ENCODE results near the gene ZNF333.

GRCh38 chr19:14695471-14695870 lies 5.6 kb downstream of the ZNF333 start:
- TF ChIP-seq, protein P1, sequence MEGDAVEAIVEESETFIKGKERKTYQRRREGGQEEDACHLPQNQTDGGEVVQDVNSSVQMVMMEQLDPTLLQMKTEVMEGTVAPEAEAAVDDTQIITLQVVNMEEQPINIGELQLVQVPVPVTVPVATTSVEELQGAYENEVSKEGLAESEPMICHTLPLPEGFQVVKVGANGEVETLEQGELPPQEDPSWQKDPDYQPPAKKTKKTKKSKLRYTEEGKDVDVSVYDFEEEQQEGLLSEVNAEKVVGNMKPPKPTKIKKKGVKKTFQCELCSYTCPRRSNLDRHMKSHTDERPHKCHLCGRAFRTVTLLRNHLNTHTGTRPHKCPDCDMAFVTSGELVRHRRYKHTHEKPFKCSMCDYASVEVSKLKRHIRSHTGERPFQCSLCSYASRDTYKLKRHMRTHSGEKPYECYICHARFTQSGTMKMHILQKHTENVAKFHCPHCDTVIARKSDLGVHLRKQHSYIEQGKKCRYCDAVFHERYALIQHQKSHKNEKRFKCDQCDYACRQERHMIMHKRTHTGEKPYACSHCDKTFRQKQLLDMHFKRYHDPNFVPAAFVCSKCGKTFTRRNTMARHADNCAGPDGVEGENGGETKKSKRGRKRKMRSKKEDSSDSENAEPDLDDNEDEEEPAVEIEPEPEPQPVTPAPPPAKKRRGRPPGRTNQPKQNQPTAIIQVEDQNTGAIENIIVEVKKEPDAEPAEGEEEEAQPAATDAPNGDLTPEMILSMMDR (IDR thresholded peaks at IDR 0.05) = no peak
- TF ChIP-seq POLR2A (IDR thresholded peaks at IDR 0.05) = no peak

Data from uterus (tissue), 2 donors.